ENCODE results near the gene OR10AD1. TPM values are rescaled to one million over a fixed set of nuclear protein-coding genes. Genes with fewer than 3 reads are reported as not detected.

The OR10AD1 gene
- total RNA-seq, 2 donors from 2014 or later, result not detected

DNA sequence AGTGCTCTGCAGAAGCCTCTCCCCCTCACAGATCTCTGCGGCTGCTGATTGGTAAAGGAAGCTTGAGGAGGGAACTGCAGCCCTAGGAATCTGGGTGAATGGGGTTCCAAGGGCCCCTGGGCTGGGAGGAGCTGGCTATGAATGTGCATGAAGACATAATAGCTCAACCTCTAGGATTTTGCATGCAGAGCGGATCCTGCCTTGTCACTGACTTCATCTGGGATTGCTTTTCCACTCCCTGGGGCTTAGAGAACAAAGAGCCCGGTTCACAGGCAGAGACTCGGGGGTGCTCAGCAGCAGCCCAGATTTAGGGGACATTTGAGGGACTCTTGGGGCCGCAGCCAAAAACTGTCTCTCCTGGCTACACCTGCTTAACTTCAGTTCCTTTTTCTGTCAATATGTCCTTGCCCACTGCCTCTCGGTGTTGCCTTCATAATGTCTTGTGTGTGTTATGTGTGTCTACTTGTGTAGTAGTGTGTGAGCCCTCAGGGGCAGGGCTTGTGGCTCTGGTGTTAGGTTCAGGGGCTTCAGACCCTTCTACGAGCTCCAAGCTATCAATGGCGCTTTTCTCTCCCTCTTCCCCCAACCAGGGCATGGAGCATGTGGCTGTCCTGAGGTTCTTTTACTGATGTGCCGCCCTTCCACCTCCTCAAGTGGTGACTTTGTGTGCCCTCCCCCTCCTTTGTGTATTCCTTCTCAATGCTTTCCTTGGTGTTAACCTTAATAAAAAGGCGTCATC is 17.7 kb downstream of the OR10AD1 start:
- Mint-ChIP-seq H3K27me3 (peaks cover 32% of the 10 kb centered on the region), H3K27ac (peak overlapping the region; percentile 71), H3K4me1 (peaks cover 16% of the 10 kb centered on the region), H3K36me3 (ENCODE audit: low read depth) (peaks cover 5% of the 10 kb centered on the region), H3K4me3 (peak overlapping the region; percentile 96)
- DNase-seq (no peak), ATAC-seq (no peak)
- H3K9me3 ChIP-seq (ENCODE audit: control insufficient read depth, low read length, poor library complexity, severe bottlenecking), result no peaks in the 10 kb centered on the region

DNA sequence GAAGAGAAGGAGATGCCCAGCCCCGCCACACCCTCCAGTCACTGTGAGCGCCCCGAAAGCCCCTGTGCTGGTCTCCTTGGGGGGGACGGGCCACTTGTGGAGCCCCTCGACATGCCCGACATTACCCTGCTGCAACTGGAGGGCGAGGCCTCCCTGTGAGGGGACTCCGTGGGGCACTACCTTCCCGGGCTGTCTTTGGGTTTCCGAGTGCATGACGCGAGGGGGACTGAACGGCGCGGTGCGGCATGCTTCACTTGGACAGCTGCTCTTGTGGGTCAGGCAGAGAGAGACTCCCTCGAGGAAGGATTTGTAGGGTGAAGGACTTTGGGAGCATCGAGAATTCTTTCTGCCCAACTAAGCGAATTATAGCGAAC is 18.6 kb downstream of the OR10AD1 start:
- Mint-ChIP-seq H3K36me3 (ENCODE audit: low read depth) (peaks cover 5% of the 10 kb centered on the region), H3K27ac (peak overlapping the region; percentile 90), H3K4me3 (peak overlapping the region; percentile 96), H3K27me3 (peaks cover 33% of the 10 kb centered on the region), H3K4me1 (peaks cover 16% of the 10 kb centered on the region)
- DNase-seq (no peak), ATAC-seq (no peak)
- no peaks in the 10 kb centered on the region for H3K9me3 ChIP-seq (ENCODE audit: control insufficient read depth, low read length, poor library complexity, severe bottlenecking)

DNA sequence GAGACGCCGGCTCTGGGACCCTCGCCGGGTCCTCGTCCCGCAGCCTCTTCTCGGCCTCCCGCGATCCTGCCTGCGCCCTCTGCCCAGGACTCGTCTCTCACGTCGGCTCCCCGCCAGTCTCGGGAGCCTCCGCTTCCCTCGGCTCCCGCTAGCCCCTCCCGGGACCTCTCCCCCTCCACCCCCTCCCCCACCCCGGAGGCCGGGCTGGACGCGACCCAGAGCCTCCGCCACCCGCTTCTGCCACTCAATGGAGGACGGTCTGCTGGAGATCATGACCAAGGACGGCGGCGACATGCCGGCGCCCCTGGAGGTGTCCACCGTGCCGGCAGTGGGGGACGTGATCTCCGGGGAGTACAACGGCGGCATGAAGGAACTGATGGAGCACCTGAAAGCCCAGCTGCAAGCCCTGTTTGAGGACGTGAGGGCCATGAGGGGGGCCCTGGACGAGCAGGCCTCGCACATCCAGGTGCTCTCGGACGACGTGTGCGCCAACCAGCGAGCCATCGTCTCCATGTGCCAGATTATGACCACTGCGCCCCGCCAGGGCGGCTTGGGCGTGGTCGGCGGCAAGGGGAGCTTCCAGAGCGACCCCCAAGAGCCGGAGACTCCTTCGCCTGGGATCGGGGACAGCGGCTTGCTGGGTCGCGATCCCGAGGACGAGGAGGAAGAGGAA is 19.1 kb downstream of the OR10AD1 start:
- peak in 1 of 3 donors; percentile 13 for DNase-seq
- no peaks in the 10 kb centered on the region for H3K9me3 ChIP-seq (ENCODE audit: control insufficient read depth, low read length, poor library complexity, severe bottlenecking)
- H3K4me1 Mint-ChIP-seq, result peaks cover 16% of the 10 kb centered on the region
- ATAC-seq, result peak; percentile 15
- peaks cover 37% of the 10 kb centered on the region for H3K27me3 Mint-ChIP-seq
- peak overlapping the region; percentile 96 for H3K4me3 Mint-ChIP-seq
- H3K27ac Mint-ChIP-seq, result peak overlapping the region; percentile 90
- H3K36me3 Mint-ChIP-seq (ENCODE audit: low read depth), result peaks cover 7% of the 10 kb centered on the region

DNA sequence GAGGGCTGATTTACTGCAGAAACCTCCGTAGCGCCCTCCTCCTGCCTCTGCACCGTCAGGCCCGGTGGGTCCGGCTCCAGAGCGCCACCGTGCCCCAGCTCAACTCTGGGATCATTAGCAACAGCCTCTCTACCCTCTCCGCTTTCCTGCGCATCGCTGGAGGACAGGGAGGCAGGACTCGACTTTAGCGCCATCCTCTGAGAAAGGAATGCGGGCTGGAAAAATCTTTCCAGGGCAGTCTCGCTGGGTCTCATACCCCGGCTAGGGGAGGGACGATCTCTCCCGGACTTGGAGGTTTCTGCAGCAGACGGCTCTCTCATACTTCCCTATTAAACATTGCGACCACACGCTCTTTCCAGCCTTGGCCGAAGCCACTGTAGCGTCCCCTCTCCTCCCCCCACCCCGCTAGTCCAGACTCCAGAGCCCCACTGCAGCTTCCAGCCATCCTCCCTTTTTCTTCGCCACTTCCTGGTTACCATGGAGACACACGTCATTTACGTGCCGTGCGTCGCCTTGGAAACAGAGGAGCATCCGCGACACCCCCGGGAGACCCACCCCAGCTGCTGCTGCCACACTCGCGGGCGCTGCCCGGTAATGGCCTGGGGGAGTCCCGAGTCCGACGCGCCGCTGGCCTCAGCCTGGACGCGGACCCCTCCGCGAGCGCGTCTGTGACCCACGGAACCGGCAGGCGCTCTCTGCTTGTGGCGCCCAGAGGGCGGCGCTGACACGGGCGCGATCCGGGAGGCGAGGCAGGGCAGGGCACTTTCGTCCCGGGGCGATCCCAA is 19.8 kb downstream of the OR10AD1 start, which contains the start of gene CCDC184:
Gene CCDC184, plus strand, starts transcription at position 554 of the 785 bp plus-strand sequence. CDS start 479 bp downstream, outside the sequence.
- H3K27me3 Mint-ChIP-seq, result peaks cover 45% of the 10 kb centered on the region
- peaks cover 16% of the 10 kb centered on the region for H3K4me1 Mint-ChIP-seq
- ATAC-seq (peak; percentile 86), DNase-seq (peak; percentile 57 to 68 (median 61))
- peak within 1 kb of the TSS; percentile 96 for H3K4me3 Mint-ChIP-seq
- no peaks in the 10 kb centered on the region for H3K9me3 ChIP-seq (ENCODE audit: control insufficient read depth, low read length, poor library complexity, severe bottlenecking)
- H3K27ac Mint-ChIP-seq, result peak within 1 kb of the TSS; percentile 90
- H3K36me3 Mint-ChIP-seq (ENCODE audit: low read depth), result peaks cover 11% of the 10 kb centered on the region

DNA sequence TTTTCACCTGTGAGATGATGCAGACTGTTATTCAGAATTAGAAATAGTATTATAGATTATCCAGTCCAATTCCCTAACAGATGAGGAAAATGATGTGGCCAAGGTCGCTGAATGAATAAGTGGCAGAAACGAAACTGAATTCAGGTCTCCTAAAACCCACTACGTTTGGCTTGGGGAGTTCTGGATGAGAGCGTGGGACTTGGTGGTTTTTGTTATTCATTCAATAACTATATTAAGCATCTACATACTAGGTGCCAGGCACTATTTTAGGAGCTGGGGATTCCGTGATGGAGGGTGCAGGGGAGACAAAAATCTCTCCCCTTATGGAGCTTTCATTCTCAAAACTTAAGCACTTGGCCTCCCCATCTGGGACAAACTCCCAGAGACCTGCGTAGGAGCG is 20.5 kb downstream of the OR10AD1 start:
- H3K27me3 Mint-ChIP-seq, result peaks cover 46% of the 10 kb centered on the region
- H3K27ac Mint-ChIP-seq, result peak overlapping the region; percentile 90
- DNase-seq (no peak), ATAC-seq (no peak)
- peak overlapping the region; percentile 96 for H3K4me3 Mint-ChIP-seq
- peaks cover 16% of the 10 kb centered on the region for H3K4me1 Mint-ChIP-seq
- H3K9me3 ChIP-seq (ENCODE audit: control insufficient read depth, low read length, poor library complexity, severe bottlenecking), result no peaks in the 10 kb centered on the region
- H3K36me3 Mint-ChIP-seq (ENCODE audit: low read depth), result peaks cover 11% of the 10 kb centered on the region

DNA sequence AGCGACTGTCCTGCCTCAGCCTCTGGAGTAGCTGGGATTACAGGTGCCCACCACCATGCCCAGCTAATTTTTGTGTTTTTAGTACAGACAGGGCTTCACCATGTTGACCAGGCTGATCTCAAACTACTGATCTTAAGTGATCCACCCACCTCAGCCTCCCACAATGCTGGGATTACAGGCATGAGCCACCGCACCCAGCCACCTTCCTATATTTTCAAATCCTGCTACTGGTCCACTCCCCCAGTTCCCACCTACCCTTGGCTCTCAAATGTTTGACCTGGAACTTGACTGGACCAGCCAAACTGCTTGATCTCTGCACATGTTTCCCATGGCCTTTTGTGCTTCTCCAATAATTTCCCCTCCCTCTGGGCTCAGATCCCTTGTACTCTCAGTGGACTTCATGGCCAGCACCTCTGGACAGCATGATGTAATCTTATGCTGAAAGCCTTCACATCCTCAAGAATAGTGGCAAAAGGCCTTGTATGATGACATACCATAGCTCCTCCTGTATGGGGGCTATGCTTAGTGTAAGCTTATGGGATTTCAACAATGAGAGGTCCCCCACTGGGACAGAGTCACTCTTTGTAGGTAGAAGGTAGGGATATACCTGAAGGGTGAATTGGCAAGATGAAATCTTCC is 22.1 kb downstream of the OR10AD1 start:
- DNase-seq (no peak), ATAC-seq (no peak)
- peaks cover 11% of the 10 kb centered on the region for H3K36me3 Mint-ChIP-seq (ENCODE audit: low read depth)
- H3K9me3 ChIP-seq (ENCODE audit: control insufficient read depth, low read length, poor library complexity, severe bottlenecking), result no peaks in the 10 kb centered on the region
- peaks cover 55% of the 10 kb centered on the region for H3K27me3 Mint-ChIP-seq
- peak overlapping the region; percentile 24 for H3K27ac Mint-ChIP-seq
- peaks cover 14% of the 10 kb centered on the region for H3K4me1 Mint-ChIP-seq
- H3K4me3 Mint-ChIP-seq, result no peak overlapping the region

DNA sequence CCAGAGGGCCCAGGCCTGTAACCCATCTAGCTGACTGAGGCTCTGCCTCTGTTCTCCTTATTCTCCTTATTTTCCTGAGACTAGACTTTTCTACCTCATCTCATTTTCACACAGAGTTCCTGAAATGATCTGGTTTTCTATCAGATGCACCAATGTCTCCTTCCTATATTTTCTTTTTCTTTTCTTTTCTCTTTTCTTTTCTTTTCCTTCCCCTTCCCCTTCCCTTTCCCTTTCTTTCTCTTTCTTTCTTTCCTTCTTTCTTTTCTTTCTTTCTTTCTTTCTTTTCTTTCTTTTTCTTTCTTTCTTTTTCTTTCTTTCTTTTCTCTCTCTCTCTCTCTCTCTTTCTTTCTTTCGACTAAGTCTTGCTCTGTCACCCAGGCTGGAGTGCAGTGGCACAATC is 22.7 kb downstream of the OR10AD1 start:
- H3K9me3 ChIP-seq (ENCODE audit: control insufficient read depth, low read length, poor library complexity, severe bottlenecking), result no peaks in the 10 kb centered on the region
- no peak for DNase-seq
- no peak overlapping the region for H3K27ac Mint-ChIP-seq
- peaks cover 9% of the 10 kb centered on the region for H3K36me3 Mint-ChIP-seq (ENCODE audit: low read depth)
- H3K4me3 Mint-ChIP-seq, result no peak overlapping the region
- no peak for ATAC-seq
- H3K4me1 Mint-ChIP-seq, result peaks cover 17% of the 10 kb centered on the region
- H3K27me3 Mint-ChIP-seq, result peaks cover 54% of the 10 kb centered on the region

DNA sequence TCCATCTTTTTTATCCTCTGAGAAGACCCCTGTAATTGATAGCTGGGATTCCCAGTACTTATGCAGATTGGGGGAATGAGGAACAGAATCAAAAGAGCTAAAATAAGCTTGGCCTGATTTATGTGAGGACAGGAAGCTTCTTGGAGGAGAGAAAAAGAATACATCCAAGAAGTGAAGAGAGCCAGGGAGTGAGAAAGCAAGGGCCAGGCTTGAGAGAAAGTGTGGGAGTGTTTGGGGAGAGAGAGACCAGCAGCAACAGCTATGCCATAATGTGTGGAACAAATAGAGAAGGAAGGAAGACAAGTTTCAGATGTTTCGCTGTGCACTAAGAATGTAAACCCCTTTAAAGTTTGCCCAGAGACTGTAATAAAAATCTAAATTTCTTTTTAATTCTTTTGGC is 23.6 kb downstream of the OR10AD1 start:
- ATAC-seq (no peak), DNase-seq (no peak)
- no peak overlapping the region for H3K4me3 Mint-ChIP-seq
- peaks cover 50% of the 10 kb centered on the region for H3K27me3 Mint-ChIP-seq
- H3K9me3 ChIP-seq (ENCODE audit: control insufficient read depth, low read length, poor library complexity, severe bottlenecking), result no peaks in the 10 kb centered on the region
- H3K36me3 Mint-ChIP-seq (ENCODE audit: low read depth), result peaks cover 9% of the 10 kb centered on the region
- H3K27ac Mint-ChIP-seq, result peak overlapping the region; percentile 24
- H3K4me1 Mint-ChIP-seq, result peaks cover 15% of the 10 kb centered on the region

DNA sequence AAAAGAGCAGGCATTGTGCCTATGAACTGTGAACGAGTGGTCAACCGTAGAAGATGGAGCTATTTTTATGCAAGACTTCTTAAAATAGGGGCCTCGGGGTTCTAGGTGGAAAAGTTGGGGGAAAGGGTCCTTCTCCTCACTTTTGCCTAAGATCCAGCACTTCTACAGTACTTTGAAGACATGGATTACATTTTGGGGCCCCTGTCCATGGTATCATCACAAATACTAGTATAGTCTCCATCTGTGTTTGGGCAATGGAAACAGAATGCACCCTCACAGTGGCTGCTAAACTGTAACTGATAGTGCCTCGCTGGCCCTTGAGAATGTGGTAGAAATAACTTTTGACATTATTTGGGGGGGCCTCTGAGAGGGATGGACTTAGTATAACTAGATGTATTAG is 25.1 kb downstream of the OR10AD1 start:
- Mint-ChIP-seq H3K27me3 (peaks cover 45% of the 10 kb centered on the region), H3K36me3 (ENCODE audit: low read depth) (peaks cover 9% of the 10 kb centered on the region), H3K27ac (no peak overlapping the region), H3K4me3 (no peak overlapping the region), H3K4me1 (peaks cover 7% of the 10 kb centered on the region)
- H3K9me3 ChIP-seq (ENCODE audit: control insufficient read depth, low read length, poor library complexity, severe bottlenecking), result no peaks in the 10 kb centered on the region
- ATAC-seq (no peak), DNase-seq (no peak)

DNA sequence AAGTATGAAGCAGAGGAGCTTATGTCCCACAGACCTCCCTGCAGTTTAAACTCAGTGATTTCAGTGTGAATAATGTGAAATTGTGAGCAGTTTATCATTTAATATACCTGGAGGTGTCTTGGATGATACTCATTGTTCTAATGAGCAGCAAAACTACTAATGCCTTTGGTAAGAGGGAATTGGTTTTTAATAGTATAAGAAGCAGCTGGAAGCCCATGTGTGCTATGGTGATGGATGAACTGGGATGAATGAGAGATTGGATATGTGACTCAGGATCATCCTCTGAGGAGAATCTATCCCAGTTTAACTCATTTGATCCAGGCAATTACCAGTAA is 26.7 kb downstream of the OR10AD1 start:
- no peaks in the 10 kb centered on the region for H3K9me3 ChIP-seq (ENCODE audit: control insufficient read depth, low read length, poor library complexity, severe bottlenecking)
- Mint-ChIP-seq H3K4me3 (peak overlapping the region; percentile 25), H3K4me1 (peaks cover 3% of the 10 kb centered on the region), H3K27me3 (peaks cover 45% of the 10 kb centered on the region), H3K36me3 (ENCODE audit: low read depth) (peaks cover 9% of the 10 kb centered on the region), H3K27ac (peak overlapping the region; percentile 29)
- DNase-seq, result no peak
- ATAC-seq, result no peak

DNA sequence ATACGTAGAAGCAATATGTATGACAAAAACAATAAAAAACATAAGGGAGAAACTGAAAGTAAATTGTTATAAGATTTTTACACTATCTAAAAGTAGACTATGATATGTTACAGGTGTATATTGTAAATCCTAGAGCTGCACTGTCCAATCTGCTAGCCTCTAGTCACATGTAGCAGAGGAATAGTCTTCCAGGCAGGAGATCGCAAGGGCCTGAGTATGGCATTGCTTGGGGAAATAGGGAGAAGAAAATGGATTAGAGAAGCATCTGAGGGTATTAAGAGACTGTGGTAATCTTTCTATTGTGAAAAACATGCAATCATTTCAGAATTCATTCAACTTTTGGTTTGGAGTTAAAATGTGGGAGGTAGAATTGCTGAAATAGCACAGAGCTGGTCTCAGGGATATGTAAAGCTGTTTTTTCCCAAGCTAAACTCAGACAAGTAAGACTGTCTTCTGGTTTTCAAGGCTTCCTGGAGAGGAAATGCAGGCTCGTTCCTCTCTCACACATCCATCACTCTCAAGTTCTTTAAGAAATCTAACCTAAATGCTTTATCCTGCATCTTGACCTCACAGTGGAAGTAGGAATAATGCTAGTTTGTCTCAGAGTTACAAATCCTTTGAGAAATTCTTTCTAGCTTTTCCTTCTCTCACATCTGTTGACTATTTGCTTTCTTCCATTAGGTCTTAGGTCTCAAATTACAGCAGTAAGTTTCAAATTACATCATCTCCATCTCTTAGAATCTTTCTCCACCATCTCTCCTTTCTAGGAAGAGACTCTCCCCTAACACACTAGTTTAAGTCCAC is 27.3 kb downstream of the OR10AD1 start:
- H3K27ac Mint-ChIP-seq, result peak overlapping the region; percentile 6
- ATAC-seq (no peak), DNase-seq (no peak)
- H3K4me1 Mint-ChIP-seq, result peaks cover 3% of the 10 kb centered on the region
- peaks cover 6% of the 10 kb centered on the region for H3K36me3 Mint-ChIP-seq (ENCODE audit: low read depth)
- no peaks in the 10 kb centered on the region for H3K9me3 ChIP-seq (ENCODE audit: control insufficient read depth, low read length, poor library complexity, severe bottlenecking)
- H3K27me3 Mint-ChIP-seq, result peaks cover 40% of the 10 kb centered on the region
- peak overlapping the region; percentile 77 for H3K4me3 Mint-ChIP-seq

DNA sequence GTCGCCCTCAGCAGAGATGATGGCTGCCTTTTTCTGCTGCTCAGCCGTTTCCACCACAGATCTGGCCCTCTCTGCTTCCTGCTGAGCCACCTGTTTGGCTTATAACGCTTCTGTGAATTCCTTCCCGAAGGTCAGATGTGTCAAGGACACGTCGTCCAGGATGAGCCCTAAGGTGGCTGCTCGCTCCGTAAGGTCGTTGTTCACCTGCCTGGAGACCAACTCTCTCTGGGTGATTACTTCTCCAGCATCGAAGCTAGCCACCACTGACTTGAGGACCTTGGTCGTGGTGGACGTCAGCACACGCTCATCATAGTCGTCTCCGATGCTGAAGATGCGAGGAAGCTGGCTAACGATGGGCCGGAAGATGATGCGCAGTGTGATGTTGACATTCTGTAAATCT is 34.1 kb downstream of the OR10AD1 start:
- no peak overlapping the region for H3K4me3 Mint-ChIP-seq

More for the DNA sequence above, 34.1 kb downstream of the OR10AD1 start:
- H3K27ac Mint-ChIP-seq, result no peak overlapping the region
- H3K36me3 Mint-ChIP-seq (ENCODE audit: low read depth), result no peaks in the 10 kb centered on the region
- ATAC-seq (no peak), DNase-seq (no peak)
- H3K27me3 Mint-ChIP-seq, result peaks cover 15% of the 10 kb centered on the region
- H3K4me1 Mint-ChIP-seq, result peaks cover 4% of the 10 kb centered on the region
- no peaks in the 10 kb centered on the region for H3K9me3 ChIP-seq (ENCODE audit: control insufficient read depth, low read length, poor library complexity, severe bottlenecking)
